Ovary (tissue), 3 donors: ENCODE data around the gene DGKI.

Experiments used
- CTCF ChIP-seq, 3 donors: fragments of 450-650 bp in 2 of 3; fragments of 200-600 bp in 1 of 3; IDR thresholded peaks; one replicate each; pipeline versions ENCODE4 v1.5.1 to v1.8.0; 2016 to 2022; ENCODE audit warnings: antibody characterized with exemption in 3 of 3, mild to moderate bottlenecking in 1 of 3
- EP300 ChIP-seq: sonication (generic); formaldehyde crosslinking; IDR thresholded peaks from one replicate; pipeline ENCODE4 v1.6.1; 2017; ENCODE audit warnings: antibody characterized with exemption
- donor health status: DM: no; HTN: no; CAD: no.

- TF ChIP-seq EP300, result no peak
- TF ChIP-seq CTCF (IDR thresholded peaks at IDR 0.05), result no peak
These were observed 308.4 kb downstream of the DGKI start for GRCh38 chr7:137538361-137538762.
